HG02759 (cell line): ENCODE measurements around the gene SPTAN1.
"Not testable (repeated sequence)": the region's sequence is repeated elsewhere in the genome, so short reads cannot be mapped to it uniquely, and the experiment has no call there.

ENCODE experiments used
- ATAC-seq: cut with Tn5 transposase; IDR thresholded peaks from one replicate; pipeline ENCODE4 v1.9.1; 2021; ENCODE audit warnings: mild to moderate bottlenecking, moderate library complexity; ENCODE audit not compliant: unreplicated experiment

The SPTAN1 gene

GRCh38 chr9:128656416-128657343 lies 104.3 kb downstream of the SPTAN1 start, which contains the start of gene DYNC2I2:
Gene DYNC2I2, minus strand, starts transcription at chr9:128656847. Its CDS starts 121 bp downstream, at chr9:128656726.
- ATAC-seq, result peak; percentile 74

GRCh38 chr9:128657344-128657704 lies 104.9 kb downstream of the SPTAN1 start:
- no peak for ATAC-seq

- no peak for ATAC-seq
These were observed 105.4 kb downstream of the SPTAN1 start for GRCh38 chr9:128657796-128658195.

GRCh38 chr9:128666481-128666941 lies 114.1 kb downstream of the SPTAN1 start:
- not testable (repeated sequence) for ATAC-seq

- ATAC-seq, result no peak
These were observed 117.4 kb downstream of the SPTAN1 start for GRCh38 chr9:128669786-128670185.

GRCh38 chr9:128675382-128675781 lies 123.0 kb downstream of the SPTAN1 start:
- ATAC-seq, result no peak

GRCh38 chr9:128677794-128678193 lies 125.4 kb downstream of the SPTAN1 start:
- ATAC-seq, result no peak
